ENCODE data around the gene SLC39A6.

The SLC39A6 gene

GRCh38 chr18:36162981-36163380 is 33.8 kb upstream of the SLC39A6 start:
- POLR2A ChIA-PET = no interaction called here
- Histone ChIP-seq H3K4me3 (ENCODE audit: low read depth, low read length) (no peak overlapping the region), H3K4me1 (ENCODE audit: control insufficient read depth, insufficient read depth, low read length) (no peaks in the 10 kb centered on the region), H3K27ac (ENCODE audit: extremely low read depth, low read depth, low read length) (no peak overlapping the region), H3K9me3 (ENCODE audit: control insufficient read depth, insufficient read depth, low read depth, low read length) (no peaks in the 10 kb centered on the region), H3K36me3 (ENCODE audit: control insufficient read depth in 2 of 2, insufficient read depth in 1 of 2, low read length in 2 of 2) (peaks cover 36 to 95% of the 10 kb centered on the region in 2 experiments)
- no peak for TF ChIP-seq ZNF423 (tag by site-specific recombination; IDR thresholded peaks at IDR 0.05)
- TF ChIP-seq CTCF (tag by site-specific recombination; IDR thresholded peaks at IDR 0.05) = no peak
- no peak for TF ChIP-seq SP3 (tag by site-specific recombination; IDR thresholded peaks at IDR 0.05)
- TF ChIP-seq ZNF843 (tag by site-specific recombination; IDR thresholded peaks at IDR 0.05) = no peak
- no peak for TF ChIP-seq ZXDB (tag by site-specific recombination; IDR thresholded peaks at IDR 0.05)
- TF ChIP-seq PRDM4 (tag by site-specific recombination; IDR thresholded peaks at IDR 0.05) = no peak
- TF ChIP-seq ZNF155 (tag by site-specific recombination; IDR thresholded peaks at IDR 0.05) = no peak
- TF ChIP-seq EGR2 (tag by site-specific recombination; IDR thresholded peaks at IDR 0.05; ENCODE audit: low read depth) = no peak
- TF ChIP-seq ZNF692 (tag by site-specific recombination; IDR thresholded peaks at IDR 0.05) = no peak
- TF ChIP-seq ZNF645 (tag by site-specific recombination; IDR thresholded peaks at IDR 0.05) = no peak
- TF ChIP-seq HOXA7 (CRISPR knock-in tag; IDR thresholded peaks at IDR 0.05; ENCODE audit: borderline replicate concordance) = no peak
- no peak for TF ChIP-seq ZNF518A (tag by site-specific recombination; conservative IDR thresholded peaks at IDR 0.05; ENCODE audit: low read depth)
- TF ChIP-seq ZNF175 (tag by site-specific recombination; IDR thresholded peaks at IDR 0.05) = no peak
- no peak for TF ChIP-seq ZSCAN18 (tag by site-specific recombination; IDR thresholded peaks at IDR 0.05)
- CTCF ChIA-PET = interaction anchor here (0.6 to 1.4 kb wide), 3 partner anchors 122 to 593 kb away, joined by 3 to 5 read pairs (median 3); no protein-coding TSS in a partner anchor
